Spleen (tissue), 11 donors: ENCODE results near the gene DAPK2. TPM values are rescaled to one million over a fixed set of nuclear protein-coding genes. Genes with fewer than 3 reads are reported as not detected.

Experiments
- DNase-seq: peaks from one replicate; pipeline ENCODE4 v3.0.0-alpha.2; 2020
- H3K27ac ChIP-seq, 8 donors: fragments of 200-600 bp; sonication (generic) in 7 of 8; 1 replicate in 4 of 8; 2 replicates in 4 of 8; pipeline versions ENCODE4 v1.5.0 to v1.8.0; 2016 to 2021; ENCODE audit warnings: inconsistent platforms in 4 of 8, mild to moderate bottlenecking in 4 of 8, moderate library complexity in 1 of 8
- H3K27me3 ChIP-seq, 7 donors: fragments of 200-600 bp; sonication (generic) in 6 of 7; replicated peaks in 1 of 7; 1 replicate in 4 of 7; 2 replicates in 3 of 7; pipeline versions ENCODE4 v1.5.0 to v1.8.0; 2016 to 2021; ENCODE audit warnings: inconsistent platforms in 3 of 7, mild to moderate bottlenecking in 1 of 7
- H3K36me3 ChIP-seq, 6 donors: fragments of 200-600 bp; sonication (generic) in 5 of 6; 1 replicate in 4 of 6; 2 replicates in 2 of 6; pipeline versions ENCODE4 v1.5.0 to v1.8.0; 2016 to 2021; ENCODE audit warnings: inconsistent platforms in 2 of 6
- H3K4me1 ChIP-seq, 6 donors: fragments of 200-600 bp; sonication (generic) in 5 of 6; 1 replicate in 3 of 6; 2 replicates in 3 of 6; pipeline versions ENCODE4 v1.5.0 to v1.8.0; 2016 to 2021; ENCODE audit warnings: inconsistent platforms in 3 of 6
- H3K4me3 ChIP-seq, 8 donors: fragments of 200-600 bp; sonication (generic) in 7 of 8; 1 replicate in 4 of 8; 2 replicates in 4 of 8; pipeline versions ENCODE4 v1.5.0 to v1.8.0; 2016 to 2021; ENCODE audit warnings: inconsistent platforms in 4 of 8, mild to moderate bottlenecking in 4 of 8, moderate library complexity in 2 of 8
- H3K9me3 ChIP-seq, 8 donors: fragments of 200-600 bp; sonication (generic) in 7 of 8; 1 replicate in 4 of 8; 2 replicates in 4 of 8; pipeline versions ENCODE4 v1.5.0 to v1.8.0; 2016 to 2021; ENCODE audit warnings: inconsistent platforms in 4 of 8
- CTCF ChIP-seq, 11 experiments: fragments of 200-600 bp in 7 of 11; fragments of 450-650 bp in 4 of 11; sonication (generic) in 4 of 11; IDR thresholded peaks in 8 of 11; conservative IDR thresholded peaks in 3 of 11; 1 replicate in 7 of 11; 2 replicates in 4 of 11; pipeline versions ENCODE4 v1.4.0 to v1.8.0; 2016 to 2021; ENCODE audit warnings: antibody characterized with exemption in 11 of 11, inconsistent platforms in 4 of 11, mild to moderate bottlenecking in 1 of 11
- POLR2A ChIP-seq, 3 donors: fragments of 450-650 bp; IDR thresholded peaks; one replicate each; pipeline ENCODE4 v1.5.1; 2017; ENCODE audit warnings: antibody characterized with exemption in 3 of 3, mild to moderate bottlenecking in 1 of 3
- POLR2AphosphoS5 ChIP-seq, 3 donors: sonication (generic); formaldehyde crosslinking; IDR thresholded peaks; one replicate each; pipeline ENCODE4 v1.5.1; 2017; ENCODE audit warnings: antibody characterized with exemption in 3 of 3
- WGBS, 5 donors: extraction: QIAGEN DNeasy Blood & Tissue Kit in 3 of 5; methylation state at CpG; one replicate each; pipeline versions ENCODE4 v1.1.5 to v1.1.7; 2013 to 2018; 5-methylcytosine and 5-hydroxymethylcytosine counted together
- intact Hi-C: fragments of 100-400 bp; cut with DNase I; formaldehyde crosslinking; loops from one replicate; pipeline ENCODE4 v1.15.0; 2023; ENCODE audit warnings: low total_unique reads
- polyA plus RNA-seq, 3 donors: library from polyadenylated mRNA; stranded (reverse); fragments of 200-250 nt; gene quantifications; one replicate each; pipeline ENCODE4 v1.2.1, GENCODE V29; 2013
- total RNA-seq, 7 donors: library from RNA; depleted of rRNA in 3 of 7; stranded (reverse); fragments of >200 nt in 3 of 7; fragmentation: NEBNext Ultra II Directional in 4 of 7; extraction: Animal tissue kit (Norgen Biotek cat#: 25700) in 4 of 7; gene quantifications; one replicate each; pipeline versions ENCODE4 v1.1.0 to v1.2.1, GENCODE V29; 2016 to 2021
- donor health status: healthy with polysubstance abuse.
- donor health status: DM: no; HTN: no; CAD: no; lungs with moderate emphysema.
- donor health status: DM: no; HTN: no; CAD: no.
- donor health status: Bipolar disorder and iron deficiency.
- donor health status: healthy.
- donor health status: DM: no; HTN: no; CAD: no.
- donor health status: DM: yes; HTN: yes; CAD: no.

DAPK2 gene
- total and polyA plus RNA-seq, 10 donors = 4.9 to 38.3 (median 15.5) TPM

GRCh38 chr15:64004587-64004986, 41.7 kb downstream of the DAPK2 start:
- no peaks in the 10 kb centered on the region for H3K36me3 ChIP-seq
- peaks cover 2 to 78% (median 33%) of the 10 kb centered on the region in 6 donors for H3K4me1 ChIP-seq
- no peak overlapping the region for H3K4me3 ChIP-seq
- DNase-seq = no peak
- intact Hi-C loops = no loop called here
- WGBS, 5 donors = 72 to 87% (median 79%) methylated on average over 5 of the region's 5 CpGs
- H3K27ac ChIP-seq = peak overlapping the region in 2 of 8 donors; percentile 49 to 63
- H3K27me3 ChIP-seq = no peaks in the 10 kb centered on the region
- H3K9me3 ChIP-seq = no peaks in the 10 kb centered on the region
- TF ChIP-seq CTCF (IDR thresholded peaks at IDR 0.05 in 8 of 11, conservative IDR thresholded peaks at IDR 0.05 in 3 of 11) = no peak
- peak in 1 of 3 donors; percentile 15 for TF ChIP-seq POLR2AphosphoS5 (IDR thresholded peaks at IDR 0.05)

DNA sequence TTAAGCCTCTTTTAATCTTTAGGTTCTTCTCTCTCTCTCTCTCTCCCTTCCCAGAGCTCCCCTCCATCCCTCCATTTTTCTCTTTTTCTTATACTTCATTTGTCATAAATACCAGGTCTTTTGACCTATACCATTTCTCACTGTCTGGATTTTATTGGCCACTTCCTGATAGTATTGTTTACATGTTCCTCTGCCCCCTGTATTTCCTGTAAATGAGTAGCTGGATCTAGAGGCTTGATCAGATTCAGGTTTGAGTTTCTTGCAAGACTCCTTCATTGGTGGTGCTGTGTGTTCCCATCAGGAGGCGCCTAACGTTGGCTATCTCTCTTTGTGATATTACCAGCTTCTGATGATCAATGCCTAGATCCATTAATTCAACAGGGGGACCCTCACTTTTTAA, 42.2 kb downstream of the DAPK2 start:
- H3K4me1 ChIP-seq = peaks cover 6 to 78% (median 33%) of the 10 kb centered on the region in 6 donors
- WGBS, 5 donors = 84 to 100% (median 94%) methylated on average over 2 of the region's 2 CpGs
- DNase-seq = no peak
- no peak for TF ChIP-seq POLR2AphosphoS5 (IDR thresholded peaks at IDR 0.05)
- no peak for TF ChIP-seq POLR2A (IDR thresholded peaks at IDR 0.05)
- TF ChIP-seq CTCF (IDR thresholded peaks at IDR 0.05 in 8 of 11, conservative IDR thresholded peaks at IDR 0.05 in 3 of 11) = no peak
- no peak overlapping the region for H3K4me3 ChIP-seq
- no peaks in the 10 kb centered on the region for H3K27me3 ChIP-seq
- intact Hi-C loops = no loop called here
- H3K9me3 ChIP-seq = no peaks in the 10 kb centered on the region
- H3K27ac ChIP-seq = peak overlapping the region in 2 of 8 donors; percentile 49 to 63
- H3K36me3 ChIP-seq = no peaks in the 10 kb centered on the region

DNA sequence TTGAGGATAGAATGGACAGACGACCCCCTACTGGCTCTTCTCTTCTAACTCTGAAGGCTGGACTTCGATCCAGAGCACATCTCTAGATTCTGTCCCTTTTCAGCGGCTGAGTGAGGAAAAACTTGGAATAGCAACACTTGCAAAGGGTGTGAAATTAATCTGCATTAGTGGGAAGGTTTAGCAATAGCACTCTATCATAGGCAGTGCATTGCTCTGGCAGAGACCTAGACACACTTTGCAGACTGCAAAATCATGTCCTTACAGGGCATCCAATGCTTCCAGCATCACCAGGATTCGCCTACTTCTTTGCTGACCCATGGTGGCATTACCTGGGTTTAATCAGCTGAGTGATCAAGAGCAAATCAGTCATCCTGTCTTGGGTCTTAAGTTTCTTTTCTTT, 43.1 kb downstream of the DAPK2 start:
- Histone ChIP-seq H3K27me3 (no peaks in the 10 kb centered on the region), H3K27ac (peak overlapping the region in 4 of 8 donors; percentile 8 to 63 (median 38)), H3K4me1 (peaks cover 13 to 78% (median 33%) of the 10 kb centered on the region in 6 donors), H3K4me3 (no peak overlapping the region), H3K36me3 (no peaks in the 10 kb centered on the region), H3K9me3 (no peaks in the 10 kb centered on the region)
- intact Hi-C loops = no loop called here
- DNase-seq = no peak
- TF ChIP-seq CTCF (IDR thresholded peaks at IDR 0.05 in 8 of 11, conservative IDR thresholded peaks at IDR 0.05 in 3 of 11) = no peak
- no peak for TF ChIP-seq POLR2AphosphoS5 (IDR thresholded peaks at IDR 0.05)
- TF ChIP-seq POLR2A (IDR thresholded peaks at IDR 0.05) = no peak
- 88 to 94% (median 91%) methylated on average over 4 of the region's 4 CpGs for WGBS, 5 donors

- no peak for DNase-seq
Observed at GRCh38 chr15:64001148-64001547, 45.1 kb downstream of the DAPK2 start.

More at GRCh38 chr15:64001148-64001547, 45.1 kb downstream of the DAPK2 start:
- peaks cover 13 to 83% (median 41%) of the 10 kb centered on the region in 6 donors for H3K4me1 ChIP-seq
- no peaks in the 10 kb centered on the region for H3K27me3 ChIP-seq
- H3K9me3 ChIP-seq = no peaks in the 10 kb centered on the region
- no peaks in the 10 kb centered on the region for H3K36me3 ChIP-seq
- H3K27ac ChIP-seq = peak overlapping the region in 7 of 8 donors; percentile 35 to 87 (median 77)
- no peak overlapping the region for H3K4me3 ChIP-seq
- TF ChIP-seq CTCF (IDR thresholded peaks at IDR 0.05 in 8 of 11, conservative IDR thresholded peaks at IDR 0.05 in 3 of 11) (no peak), POLR2A (IDR thresholded peaks at IDR 0.05) (no peak), POLR2AphosphoS5 (IDR thresholded peaks at IDR 0.05) (peak in 1 of 3 donors; percentile 33)
- intact Hi-C loops = no loop called here
- WGBS, 5 donors = 31 to 61% (median 47%) methylated on average over 5 of the region's 5 CpGs
